ENCODE data around the gene CDK14. TPM values are rescaled to one million over a fixed set of nuclear protein-coding genes. Genes with fewer than 3 reads are reported as not detected.

The CDK14 gene
- total and polyA plus RNA-seq, 8 donors = 0.58 to 43.9 (median 12.2) TPM

DNA sequence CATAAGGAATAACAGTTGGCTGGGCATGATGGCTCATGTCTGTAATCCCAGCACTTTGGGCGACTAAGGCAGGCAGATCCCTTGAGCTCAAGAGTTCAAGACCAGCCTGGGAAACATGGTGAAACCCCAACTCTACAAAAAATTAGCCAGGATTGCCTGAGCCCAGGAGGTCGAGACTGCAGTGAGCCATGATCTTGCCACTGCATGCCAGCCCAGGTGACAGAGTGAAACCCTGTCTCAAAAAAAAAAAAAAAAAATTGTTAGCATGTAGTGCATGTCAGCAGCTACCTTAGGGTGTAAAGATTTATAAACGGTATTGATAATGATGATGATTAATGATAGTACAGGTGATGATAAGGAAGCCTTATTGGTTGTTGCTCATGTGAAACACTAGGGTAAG, 336.9 kb downstream of the CDK14 start:
- no peaks in the 10 kb centered on the region for H3K36me3 ChIP-seq
- no peaks in the 10 kb centered on the region for H3K27me3 ChIP-seq
- no peak for DNase-seq
- intact Hi-C loops (cut with DNase I; ENCODE audit: low total_unique reads) = no loop called here
- no peaks in the 10 kb centered on the region for H3K9me3 ChIP-seq
- 73 to 88% (median 86%) methylated on average over 3 of the region's 3 CpGs for WGBS, 5 donors
- H3K4me1 ChIP-seq = no peaks in the 10 kb centered on the region
- TF ChIP-seq POLR2AphosphoS5 (IDR thresholded peaks at IDR 0.05) = no peak
- no peak for TF ChIP-seq EP300 (IDR thresholded peaks at IDR 0.05)
- TF ChIP-seq POLR2A (IDR thresholded peaks at IDR 0.05) = no peak
- TF ChIP-seq, protein P1, sequence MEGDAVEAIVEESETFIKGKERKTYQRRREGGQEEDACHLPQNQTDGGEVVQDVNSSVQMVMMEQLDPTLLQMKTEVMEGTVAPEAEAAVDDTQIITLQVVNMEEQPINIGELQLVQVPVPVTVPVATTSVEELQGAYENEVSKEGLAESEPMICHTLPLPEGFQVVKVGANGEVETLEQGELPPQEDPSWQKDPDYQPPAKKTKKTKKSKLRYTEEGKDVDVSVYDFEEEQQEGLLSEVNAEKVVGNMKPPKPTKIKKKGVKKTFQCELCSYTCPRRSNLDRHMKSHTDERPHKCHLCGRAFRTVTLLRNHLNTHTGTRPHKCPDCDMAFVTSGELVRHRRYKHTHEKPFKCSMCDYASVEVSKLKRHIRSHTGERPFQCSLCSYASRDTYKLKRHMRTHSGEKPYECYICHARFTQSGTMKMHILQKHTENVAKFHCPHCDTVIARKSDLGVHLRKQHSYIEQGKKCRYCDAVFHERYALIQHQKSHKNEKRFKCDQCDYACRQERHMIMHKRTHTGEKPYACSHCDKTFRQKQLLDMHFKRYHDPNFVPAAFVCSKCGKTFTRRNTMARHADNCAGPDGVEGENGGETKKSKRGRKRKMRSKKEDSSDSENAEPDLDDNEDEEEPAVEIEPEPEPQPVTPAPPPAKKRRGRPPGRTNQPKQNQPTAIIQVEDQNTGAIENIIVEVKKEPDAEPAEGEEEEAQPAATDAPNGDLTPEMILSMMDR (IDR thresholded peaks at IDR 0.05) = no peak
- no peak overlapping the region for H3K4me3 ChIP-seq
- no peak overlapping the region for H3K27ac ChIP-seq

DNA sequence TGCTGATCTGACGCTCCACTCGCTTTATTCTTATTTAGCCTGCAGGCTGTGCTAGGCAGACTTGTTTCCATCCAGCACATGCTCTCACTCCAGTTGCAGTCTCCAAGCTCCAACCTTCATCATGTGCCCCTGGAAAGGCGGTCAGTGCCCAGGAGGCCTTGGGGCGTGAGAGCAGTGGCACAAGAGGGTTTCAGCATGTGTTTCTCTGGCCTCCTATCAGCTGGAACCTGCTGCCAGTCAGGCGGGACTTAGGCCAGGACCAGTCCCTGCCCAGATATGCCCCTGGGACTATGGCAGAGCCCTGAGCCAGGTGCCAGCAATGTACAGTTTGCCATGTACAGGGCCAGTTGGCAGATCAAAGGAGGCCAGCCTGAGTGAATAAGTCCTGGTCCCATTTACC, 337.9 kb downstream of the CDK14 start:
- no peak overlapping the region for H3K27ac ChIP-seq
- H3K9me3 ChIP-seq = no peaks in the 10 kb centered on the region
- 89 to 95% (median 93%) methylated on average over 4 to 5 of the region's 5 CpGs for WGBS, 5 donors
- no peak for DNase-seq
- H3K36me3 ChIP-seq = no peaks in the 10 kb centered on the region
- H3K4me1 ChIP-seq = no peaks in the 10 kb centered on the region
- H3K4me3 ChIP-seq = no peak overlapping the region
- intact Hi-C loops (cut with DNase I; ENCODE audit: low total_unique reads) = no loop called here
- TF ChIP-seq, protein P1 (IDR thresholded peaks at IDR 0.05) = no peak
- TF ChIP-seq POLR2A (IDR thresholded peaks at IDR 0.05) = no peak
- TF ChIP-seq EP300 (IDR thresholded peaks at IDR 0.05) = no peak
- no peak for TF ChIP-seq POLR2AphosphoS5 (IDR thresholded peaks at IDR 0.05)
- H3K27me3 ChIP-seq = no peaks in the 10 kb centered on the region

DNA sequence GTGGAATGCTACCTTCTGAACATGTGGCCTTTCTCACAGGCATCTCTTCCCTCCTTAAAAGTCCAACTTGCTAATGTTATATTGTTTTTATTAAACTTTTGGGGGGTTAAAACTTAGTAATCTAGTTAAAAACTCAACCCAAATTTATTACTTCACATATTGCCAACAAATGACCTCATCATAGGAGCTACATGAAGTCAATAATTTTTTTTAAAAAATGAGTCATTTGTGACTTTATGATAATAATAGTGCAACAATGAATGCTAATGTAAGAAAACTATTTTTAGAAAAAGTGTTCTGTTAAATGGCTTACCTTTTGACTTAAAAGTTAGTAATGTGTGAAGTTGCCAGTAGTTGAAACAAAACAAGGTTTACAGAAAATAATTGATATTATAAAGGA, 342.2 kb downstream of the CDK14 start:
- Histone ChIP-seq H3K9me3 (no peaks in the 10 kb centered on the region), H3K27me3 (no peaks in the 10 kb centered on the region), H3K4me3 (no peak overlapping the region), H3K27ac (no peak overlapping the region), H3K36me3 (no peaks in the 10 kb centered on the region), H3K4me1 (peaks cover 0 to 9% (median 0%) of the 10 kb centered on the region in 4 donors)
- intact Hi-C loops (cut with DNase I; ENCODE audit: low total_unique reads) = no loop called here
- no peak for DNase-seq
- no peak for TF ChIP-seq POLR2A (IDR thresholded peaks at IDR 0.05)
- TF ChIP-seq, protein P1 (IDR thresholded peaks at IDR 0.05) = no peak
- TF ChIP-seq EP300 (IDR thresholded peaks at IDR 0.05) = no peak
- no peak for TF ChIP-seq POLR2AphosphoS5 (IDR thresholded peaks at IDR 0.05)

DNA sequence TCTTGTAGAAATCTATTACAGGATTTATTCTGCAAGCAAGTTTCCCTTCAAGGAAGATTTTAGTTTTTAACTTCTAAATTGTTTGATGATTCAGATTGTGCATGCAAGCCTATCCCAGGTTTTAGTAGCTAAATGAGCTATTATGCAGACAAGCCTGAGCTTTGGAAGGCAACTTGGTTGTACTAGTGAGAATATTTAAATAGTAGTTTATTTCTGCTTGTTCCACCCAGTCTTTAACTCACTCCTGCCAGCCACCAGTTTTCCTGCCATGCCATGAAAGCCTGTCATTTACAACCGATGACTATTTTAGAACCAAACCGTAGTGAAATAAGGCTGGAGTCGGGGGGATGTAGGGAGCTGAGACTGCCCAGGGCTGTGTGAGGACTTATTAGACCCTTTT, 343.5 kb downstream of the CDK14 start:
- Histone ChIP-seq H3K9me3 (no peaks in the 10 kb centered on the region), H3K27me3 (no peaks in the 10 kb centered on the region), H3K4me3 (no peak overlapping the region), H3K27ac (no peak overlapping the region), H3K36me3 (no peaks in the 10 kb centered on the region), H3K4me1 (peaks cover 0 to 10% (median 0%) of the 10 kb centered on the region in 4 donors)
- 87 to 100% (median 93%) methylated on average over 3 of the region's 3 CpGs for WGBS, 5 donors
- DNase-seq = no peak
- TF ChIP-seq EP300 (IDR thresholded peaks at IDR 0.05) (no peak), POLR2AphosphoS5 (IDR thresholded peaks at IDR 0.05) (no peak), POLR2A (IDR thresholded peaks at IDR 0.05) (no peak)
- TF ChIP-seq, protein P1 (IDR thresholded peaks at IDR 0.05) = no peak
- intact Hi-C loops (cut with DNase I; ENCODE audit: low total_unique reads) = no loop called here

Data from stomach (tissue), 9 donors.